Left ventricle myocardium inferior (tissue), 1 donor: ENCODE measurements around the gene KLHL6. TPM values are rescaled to one million over a fixed set of nuclear protein-coding genes. Genes with fewer than 3 reads are reported as not detected.

Source experiments
- DNase-seq: peaks from one replicate; pipeline ENCODE4 v3.0.0-alpha.2; 2020
- H3K27ac ChIP-seq: fragments of 200-600 bp; replicated peaks from 2 replicates; pipeline ENCODE4 v1.8.0; 2021
- H3K27me3 ChIP-seq: fragments of 200-600 bp; 2 replicates; pipeline ENCODE4 v1.8.0; 2021; ENCODE audit warnings: low read depth
- H3K36me3 ChIP-seq: fragments of 200-600 bp; 2 replicates; pipeline ENCODE4 v1.8.0; 2021
- H3K4me1 ChIP-seq: fragments of 200-600 bp; 2 replicates; pipeline ENCODE4 v1.8.0; 2021
- H3K4me3 ChIP-seq: fragments of 200-600 bp; 2 replicates; pipeline ENCODE4 v1.8.0; 2021; ENCODE audit warnings: mild to moderate bottlenecking, moderate library complexity
- H3K9me3 ChIP-seq: fragments of 200-600 bp; replicated peaks from 2 replicates; pipeline ENCODE4 v1.8.0; 2021
- intact Hi-C: fragments of 100-400 bp; cut with micrococcal nuclease; formaldehyde crosslinking; loops from one replicate; pipeline ENCODE4 v1.11.0; 2022
- total RNA-seq: library from RNA; stranded (reverse); fragmentation: NEBNext Ultra II Directional; extraction: Animal tissue kit (Norgen Biotek cat#: 25700); gene quantifications from one replicate; pipeline ENCODE4 v1.2.1, GENCODE V29; 2021
- TF ChIP-seq, protein P1 (sequence below): fragments of 200-600 bp; IDR thresholded peaks from 2 replicates; pipeline ENCODE4 v1.8.0; 2021; ENCODE audit warnings: antibody characterized with exemption, mild to moderate bottlenecking, borderline replicate concordance
- donor health status: DM: no; HTN: yes; CAD: no; lungs with severe emphysema.

The KLHL6 gene
- total RNA-seq, 1 donor from 2014 or later, result 0.69 TPM

DNA sequence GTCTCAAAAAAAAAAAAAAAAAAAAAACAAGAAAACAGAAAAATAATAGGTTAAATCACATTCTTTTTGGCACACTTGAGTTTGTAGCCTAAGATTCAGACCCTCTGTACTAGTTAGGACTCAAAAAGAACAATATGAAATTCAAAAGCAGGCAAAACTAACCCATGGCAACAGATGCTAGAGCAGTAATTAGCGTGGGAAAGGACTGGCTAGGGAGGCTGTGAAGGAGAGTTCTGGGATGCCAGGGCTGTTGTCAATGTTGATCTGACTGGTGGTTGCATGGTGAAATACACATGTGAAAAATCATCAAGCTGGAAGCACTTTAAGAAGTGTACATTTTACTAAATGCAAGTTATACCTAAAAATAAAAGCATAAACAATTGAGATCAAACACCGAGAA, 35.6 kb downstream of the KLHL6 start:
- Histone ChIP-seq H3K4me3 (no peak overlapping the region), H3K27ac (no peak overlapping the region), H3K36me3 (no peaks in the 10 kb centered on the region), H3K27me3 (no peaks in the 10 kb centered on the region), H3K9me3 (no peaks in the 10 kb centered on the region), H3K4me1 (peaks cover 8% of the 10 kb centered on the region)
- DNase-seq, result no peak
- TF ChIP-seq, protein P1, sequence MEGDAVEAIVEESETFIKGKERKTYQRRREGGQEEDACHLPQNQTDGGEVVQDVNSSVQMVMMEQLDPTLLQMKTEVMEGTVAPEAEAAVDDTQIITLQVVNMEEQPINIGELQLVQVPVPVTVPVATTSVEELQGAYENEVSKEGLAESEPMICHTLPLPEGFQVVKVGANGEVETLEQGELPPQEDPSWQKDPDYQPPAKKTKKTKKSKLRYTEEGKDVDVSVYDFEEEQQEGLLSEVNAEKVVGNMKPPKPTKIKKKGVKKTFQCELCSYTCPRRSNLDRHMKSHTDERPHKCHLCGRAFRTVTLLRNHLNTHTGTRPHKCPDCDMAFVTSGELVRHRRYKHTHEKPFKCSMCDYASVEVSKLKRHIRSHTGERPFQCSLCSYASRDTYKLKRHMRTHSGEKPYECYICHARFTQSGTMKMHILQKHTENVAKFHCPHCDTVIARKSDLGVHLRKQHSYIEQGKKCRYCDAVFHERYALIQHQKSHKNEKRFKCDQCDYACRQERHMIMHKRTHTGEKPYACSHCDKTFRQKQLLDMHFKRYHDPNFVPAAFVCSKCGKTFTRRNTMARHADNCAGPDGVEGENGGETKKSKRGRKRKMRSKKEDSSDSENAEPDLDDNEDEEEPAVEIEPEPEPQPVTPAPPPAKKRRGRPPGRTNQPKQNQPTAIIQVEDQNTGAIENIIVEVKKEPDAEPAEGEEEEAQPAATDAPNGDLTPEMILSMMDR, result no peak
- intact Hi-C loops, result no loop called here

DNA sequence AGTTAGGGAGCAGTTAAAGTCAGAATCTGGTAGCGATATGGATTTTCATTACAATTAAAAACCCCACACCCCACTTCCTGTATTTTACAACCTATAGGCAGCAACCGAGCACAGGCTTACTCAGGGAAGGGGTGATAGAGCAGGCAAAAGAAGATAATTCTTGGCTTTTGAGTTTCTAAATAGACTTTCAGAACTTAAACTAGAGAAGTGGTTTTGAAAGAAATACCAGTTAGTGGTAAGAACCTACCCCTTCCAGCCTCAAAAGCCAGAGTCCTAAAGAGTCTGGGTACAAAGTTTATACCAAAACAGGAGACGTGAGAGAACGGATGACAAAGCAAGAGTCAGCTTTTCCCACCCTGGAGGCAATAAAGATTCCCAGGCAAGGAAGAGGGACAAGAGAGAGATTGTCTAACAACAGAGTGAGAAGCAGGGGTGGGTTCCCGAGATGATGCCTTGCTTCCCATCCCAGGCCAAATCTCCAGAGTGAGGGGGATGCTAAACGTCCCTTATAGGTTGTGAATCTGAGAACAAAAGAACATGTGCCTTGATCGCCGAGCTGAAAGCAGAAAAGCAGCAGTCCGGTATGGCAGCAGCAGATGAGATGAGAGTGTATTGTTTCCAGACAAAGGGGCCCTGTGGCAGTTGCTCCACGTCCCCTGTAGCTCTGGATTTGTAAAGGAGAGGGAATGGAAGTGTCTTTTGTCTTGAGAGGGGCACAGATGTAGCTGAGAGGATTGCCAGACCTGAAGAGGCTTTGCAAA, 36.8 kb downstream of the KLHL6 start:
- H3K4me3 ChIP-seq, result no peak overlapping the region
- intact Hi-C loops, result no loop called here
- no peaks in the 10 kb centered on the region for H3K9me3 ChIP-seq
- H3K27me3 ChIP-seq, result no peaks in the 10 kb centered on the region
- DNase-seq, result no peak
- TF ChIP-seq, protein P1, result no peak
- H3K27ac ChIP-seq, result no peak overlapping the region
- H3K4me1 ChIP-seq, result peaks cover 8% of the 10 kb centered on the region
- no peaks in the 10 kb centered on the region for H3K36me3 ChIP-seq

DNA sequence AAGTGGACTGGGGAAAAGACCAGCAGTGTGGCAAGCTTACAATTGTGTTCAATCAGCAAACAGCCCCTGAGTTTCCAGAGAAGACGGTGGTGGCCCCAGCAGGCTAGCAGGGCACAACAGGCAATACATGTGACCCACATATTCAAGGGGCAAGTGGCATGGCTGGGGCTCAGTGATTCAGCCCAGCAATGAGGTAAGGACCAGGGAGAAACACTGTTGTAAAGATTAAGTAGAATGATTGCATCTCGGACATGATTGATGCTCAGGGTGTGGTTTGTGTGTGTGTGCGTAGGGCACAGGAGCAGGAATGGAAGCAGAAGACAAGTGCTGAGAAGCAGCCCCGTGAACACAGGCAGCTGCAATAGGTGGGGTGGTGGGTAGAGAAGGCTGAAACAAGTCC, 37.9 kb downstream of the KLHL6 start:
- no peak for DNase-seq
- Histone ChIP-seq H3K27me3 (no peaks in the 10 kb centered on the region), H3K4me3 (no peak overlapping the region), H3K27ac (no peak overlapping the region), H3K36me3 (no peaks in the 10 kb centered on the region), H3K9me3 (no peaks in the 10 kb centered on the region), H3K4me1 (peaks cover 14% of the 10 kb centered on the region)
- intact Hi-C loops, result no loop called here
- TF ChIP-seq, protein P1, result no peak

DNA sequence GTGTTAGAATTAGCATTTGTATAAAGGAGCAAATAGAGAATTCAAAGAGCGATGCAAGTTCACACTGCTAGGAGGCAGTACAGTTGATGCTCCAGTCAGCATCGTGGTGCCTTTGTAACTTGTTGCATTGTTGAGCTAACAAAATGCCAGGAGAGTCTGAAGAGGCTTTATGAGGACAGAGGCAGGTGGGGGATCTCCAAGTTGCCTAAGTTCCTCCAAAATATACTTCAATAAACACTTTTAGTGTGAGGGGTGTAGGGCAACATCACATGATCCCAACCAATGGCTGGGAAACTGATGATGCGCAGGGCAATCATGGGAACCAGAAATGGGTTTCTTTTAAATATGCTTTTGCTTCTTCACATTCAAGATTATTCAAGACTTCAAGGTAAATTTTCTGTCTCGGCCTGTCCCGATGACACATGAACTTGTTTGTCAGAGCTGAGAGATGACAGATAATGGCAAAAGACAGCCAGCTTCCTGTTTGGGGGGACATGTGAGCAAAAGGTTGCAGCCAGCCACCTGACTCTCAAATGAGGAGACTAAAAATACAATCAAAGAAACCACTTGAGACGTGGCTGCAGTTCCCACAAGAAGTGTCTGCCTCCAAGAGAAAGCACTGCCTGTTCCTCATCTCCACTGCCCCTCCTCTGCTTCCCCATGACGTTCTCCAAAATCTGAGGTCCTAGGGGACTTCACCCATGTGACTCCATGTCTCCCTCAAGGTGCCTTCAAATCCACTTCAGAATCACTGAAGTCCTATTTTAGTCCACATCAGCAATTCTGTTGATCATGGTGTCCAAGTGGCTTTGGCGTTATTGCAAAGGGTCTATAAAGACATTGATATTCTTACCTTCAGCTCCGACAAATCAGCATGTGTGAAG, 39.3 kb downstream of the KLHL6 start:
- no peak overlapping the region for H3K27ac ChIP-seq
- no peaks in the 10 kb centered on the region for H3K9me3 ChIP-seq
- H3K27me3 ChIP-seq, result no peaks in the 10 kb centered on the region
- peaks cover 25% of the 10 kb centered on the region for H3K4me1 ChIP-seq
- H3K4me3 ChIP-seq, result no peak overlapping the region
- H3K36me3 ChIP-seq, result no peaks in the 10 kb centered on the region
- intact Hi-C loops, result no loop called here
- no peak for DNase-seq
- TF ChIP-seq, protein P1, result no peak

DNA sequence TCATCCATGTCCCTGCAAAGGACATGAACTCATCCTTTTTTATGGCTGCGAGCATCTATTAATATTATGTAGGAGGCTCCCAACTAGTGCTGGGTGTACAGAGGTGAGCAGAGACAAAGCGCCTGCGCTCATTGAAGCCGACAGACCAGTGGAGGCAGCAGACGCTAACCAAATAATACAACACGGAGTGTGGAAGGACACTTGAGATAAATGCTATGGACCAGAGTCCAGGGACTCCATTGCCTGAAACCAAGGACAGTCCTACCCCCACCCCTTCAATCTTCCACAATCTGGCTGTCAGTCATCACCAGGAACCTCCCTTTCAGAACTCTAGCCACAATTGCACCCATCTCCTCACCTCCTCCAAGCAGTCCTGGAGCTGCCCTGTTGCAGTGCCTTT, 41.5 kb downstream of the KLHL6 start:
- no peaks in the 10 kb centered on the region for H3K9me3 ChIP-seq
- no peak for DNase-seq
- intact Hi-C loops, result no loop called here
- H3K36me3 ChIP-seq, result no peaks in the 10 kb centered on the region
- no peak overlapping the region for H3K27ac ChIP-seq
- H3K27me3 ChIP-seq, result no peaks in the 10 kb centered on the region
- no peak overlapping the region for H3K4me3 ChIP-seq
- TF ChIP-seq, protein P1, result no peak
- peaks cover 31% of the 10 kb centered on the region for H3K4me1 ChIP-seq
